ENCODE data around the gene SNRPD1.

DNA sequence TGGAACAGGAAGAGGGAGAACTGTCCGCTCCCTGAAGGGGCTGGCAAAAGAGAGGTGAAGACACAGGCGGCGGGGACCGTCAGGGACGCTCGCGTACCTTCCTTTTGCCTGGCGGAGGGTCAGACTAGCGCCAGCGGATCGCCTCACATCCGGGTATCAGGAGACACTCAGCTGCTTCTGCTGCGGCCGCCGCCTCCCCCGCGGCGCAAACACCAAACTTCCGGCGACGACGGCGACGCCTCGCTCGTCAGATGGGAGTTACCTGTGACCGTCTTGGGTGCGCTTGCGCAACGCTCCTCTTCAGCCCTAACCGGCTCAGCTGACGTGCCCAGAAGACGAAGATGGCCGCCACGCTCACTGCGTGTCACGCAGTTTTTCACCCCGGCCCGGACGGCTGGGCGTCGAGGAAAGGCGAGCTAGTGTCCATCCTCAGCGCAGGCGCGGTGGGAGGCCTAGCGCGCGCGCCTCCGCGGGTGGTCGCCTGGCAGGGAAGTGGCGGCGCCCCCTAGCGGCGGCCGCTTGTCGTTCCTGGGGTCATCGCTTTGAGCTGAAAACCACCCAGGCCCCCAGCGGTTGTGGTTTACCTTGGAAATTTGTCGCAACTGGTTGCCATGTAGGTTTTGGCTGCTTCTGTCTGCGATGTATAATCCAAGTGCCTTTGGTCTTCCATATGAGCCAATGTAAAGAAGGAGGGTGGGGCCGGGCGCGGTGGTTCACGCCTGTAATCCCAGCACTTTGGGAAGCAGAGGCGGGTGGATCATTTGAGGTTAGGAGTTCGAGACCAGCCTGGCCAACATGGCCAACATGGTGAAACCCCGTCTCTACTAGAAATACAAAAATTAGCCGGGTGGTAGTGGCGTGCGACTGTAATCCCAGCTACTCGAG lies 11.3 kb upstream of the SNRPD1 start, which contains the start of gene ESCO1:
- TF ChIP-seq NFRKB (IDR thresholded peaks at IDR 0.05) = no peak
- TF ChIP-seq HDGF (IDR thresholded peaks at IDR 0.05; ENCODE audit: borderline replicate concordance) = no peak
